NT2/D1 (cell line): Measurements from ENCODE around the gene HAO1.

Source experiments
- SUZ12 ChIP-seq: IDR thresholded peaks from 2 replicates; pipeline ENCODE4 v1.6.1; 2011; ENCODE audit not compliant: insufficient read length, insufficient read depth; ENCODE audit errors: extremely low read depth
- YY1 ChIP-seq: IDR thresholded peaks from 2 replicates; pipeline ENCODE4 v1.6.1; 2011; ENCODE audit not compliant: insufficient read length, insufficient read depth
- ZNF274 ChIP-seq: IDR thresholded peaks from 2 replicates; pipeline ENCODE4 v1.6.1; 2011; ENCODE audit warnings: mild to moderate bottlenecking, low read depth, low read length

- TF ChIP-seq YY1 (no peak), SUZ12 (no peak), ZNF274 (no peak)
Measured at GRCh38 chr20:7891705-7892104, 48.6 kb downstream of the HAO1 start.
